ENCODE measurements around the gene LRP1B.

Gene LRP1B

GRCh38 chr2:142040556-142040955 lies 90.3 kb downstream of the LRP1B start:
- no peak for DNase-seq (ENCODE audit: low read depth in 2 of 2)

DNA sequence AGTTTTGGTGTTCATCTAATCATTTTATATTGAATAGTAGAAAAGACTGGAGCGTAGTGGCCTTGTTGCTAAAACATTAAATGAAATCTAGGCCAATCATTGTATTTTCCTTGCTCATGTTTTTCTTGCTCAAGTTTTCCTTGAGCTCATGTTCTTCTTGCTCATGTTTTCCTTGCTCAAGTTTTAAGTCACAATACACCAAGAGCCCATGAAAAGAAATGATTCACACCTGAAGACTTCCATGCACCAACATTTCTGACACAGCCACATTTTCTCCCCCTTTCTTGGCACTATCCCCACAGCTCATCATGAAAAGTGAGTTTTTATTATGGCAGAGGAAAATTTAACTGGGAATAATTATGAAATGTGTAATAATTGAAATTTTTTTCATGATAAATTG lies 92.0 kb downstream of the LRP1B start:
- DNase-seq (ENCODE audit: low read depth in 2 of 2): no peak

- no peak for DNase-seq (ENCODE audit: low read depth in 2 of 2)
Observed at GRCh38 chr2:142037744-142038143, 93.1 kb downstream of the LRP1B start.

DNA sequence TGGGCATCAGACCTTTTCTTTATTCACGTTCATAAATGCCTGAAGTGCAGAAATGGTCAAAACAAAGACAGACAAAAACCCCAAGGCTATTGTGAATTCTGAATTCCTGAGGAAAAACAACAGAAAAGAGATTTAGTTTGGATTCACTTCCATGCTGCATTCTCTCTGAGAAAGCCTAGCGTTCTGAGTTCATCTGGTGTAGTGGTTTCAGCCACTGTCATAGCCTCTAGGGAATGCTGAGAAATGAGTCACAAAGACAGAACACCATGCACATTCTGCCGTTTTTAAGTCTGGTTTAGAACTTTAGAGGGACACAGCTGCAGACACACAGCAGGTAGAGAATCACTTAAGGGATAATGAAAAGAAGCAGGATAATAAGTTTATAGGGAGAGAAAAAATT lies 93.8 kb downstream of the LRP1B start:
- no peak for DNase-seq (ENCODE audit: low read depth in 2 of 2)

- DNase-seq (ENCODE audit: low read depth in 2 of 2): no peak
Observed at GRCh38 chr2:142033393-142033792, 97.4 kb downstream of the LRP1B start.

- DNase-seq (ENCODE audit: low read depth in 2 of 2): no peak
Observed at GRCh38 chr2:142031656-142032055, 99.2 kb downstream of the LRP1B start.

- no peak for DNase-seq (ENCODE audit: low read depth in 2 of 2)
Observed at GRCh38 chr2:142030735-142031134, 100.1 kb downstream of the LRP1B start.

GRCh38 chr2:142029974-142030373 lies 100.8 kb downstream of the LRP1B start:
- DNase-seq (ENCODE audit: low read depth in 2 of 2): no peak

DNA sequence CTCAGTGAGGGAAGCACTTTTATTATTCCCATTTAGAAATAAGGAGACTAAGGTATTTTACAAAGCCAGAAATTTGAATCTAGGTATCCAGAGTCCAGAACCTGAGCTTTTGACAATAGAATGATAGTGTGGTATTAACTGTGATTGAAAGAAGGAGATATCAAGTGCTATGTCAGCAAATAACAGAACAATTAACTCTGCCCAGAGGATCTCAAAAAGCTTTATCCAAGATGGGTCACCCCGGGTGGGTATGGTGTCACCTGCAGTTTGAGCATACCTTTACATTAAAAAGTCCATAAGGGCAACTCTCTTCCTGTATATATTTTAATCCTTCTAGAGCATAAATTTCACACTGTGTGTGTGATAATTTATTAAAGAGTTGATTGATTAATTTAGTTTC lies 105.4 kb downstream of the LRP1B start:
- DNase-seq (ENCODE audit: low read depth in 2 of 2): no peak

GRCh38 chr2:142020368-142020767 lies 110.4 kb downstream of the LRP1B start:
- no peak for DNase-seq (ENCODE audit: low read depth in 2 of 2)

DNA sequence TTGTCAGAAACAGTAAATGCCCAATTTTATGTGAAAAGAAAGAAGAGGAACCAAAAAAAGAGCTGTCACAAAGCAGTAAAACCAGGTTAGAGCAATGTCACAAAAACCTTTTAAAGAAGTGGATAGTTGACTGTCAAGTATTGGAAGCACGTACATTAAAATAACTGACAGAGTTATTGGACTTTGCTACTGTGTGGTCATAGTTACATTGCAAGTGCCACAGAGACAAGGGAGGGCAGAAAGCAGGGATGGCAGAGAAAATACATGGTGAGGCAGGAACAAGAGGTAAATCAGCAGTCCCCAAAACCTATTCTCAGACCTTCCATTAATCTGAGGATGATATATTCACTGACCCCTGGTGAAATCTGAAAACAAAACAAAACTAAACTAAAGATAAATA lies 116.3 kb downstream of the LRP1B start:
- DNase-seq (ENCODE audit: low read depth in 2 of 2): no peak

DNA sequence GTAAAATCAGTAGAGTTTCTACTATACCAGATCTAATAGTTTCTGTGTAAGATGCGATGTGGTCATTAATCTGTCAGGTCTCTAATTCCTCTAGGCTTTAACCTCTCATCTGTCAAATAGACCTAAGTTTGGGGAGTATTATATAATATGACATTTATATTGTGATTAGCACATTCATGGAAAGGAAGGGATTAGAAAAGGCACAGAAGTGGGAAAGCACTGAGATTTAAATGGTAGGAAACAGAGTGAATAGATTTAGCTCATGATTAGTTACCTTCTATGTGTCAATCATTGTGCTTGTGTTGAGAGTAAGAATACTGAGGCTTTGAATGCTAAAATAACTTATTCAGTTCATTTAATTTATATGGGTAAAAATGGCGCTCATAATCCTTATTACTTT lies 118.0 kb downstream of the LRP1B start:
- no peak for DNase-seq (ENCODE audit: low read depth in 2 of 2)

GRCh38 chr2:142010477-142011270 lies 120.1 kb downstream of the LRP1B start:
- DNase-seq (ENCODE audit: low read depth in 2 of 2): no peak

- no peak for DNase-seq (ENCODE audit: low read depth in 2 of 2)
Observed at GRCh38 chr2:142008135-142008744, 122.6 kb downstream of the LRP1B start.

GRCh38 chr2:141994066-141994465 lies 136.8 kb downstream of the LRP1B start:
- DNase-seq (ENCODE audit: low read depth in 2 of 2): no peak

DNA sequence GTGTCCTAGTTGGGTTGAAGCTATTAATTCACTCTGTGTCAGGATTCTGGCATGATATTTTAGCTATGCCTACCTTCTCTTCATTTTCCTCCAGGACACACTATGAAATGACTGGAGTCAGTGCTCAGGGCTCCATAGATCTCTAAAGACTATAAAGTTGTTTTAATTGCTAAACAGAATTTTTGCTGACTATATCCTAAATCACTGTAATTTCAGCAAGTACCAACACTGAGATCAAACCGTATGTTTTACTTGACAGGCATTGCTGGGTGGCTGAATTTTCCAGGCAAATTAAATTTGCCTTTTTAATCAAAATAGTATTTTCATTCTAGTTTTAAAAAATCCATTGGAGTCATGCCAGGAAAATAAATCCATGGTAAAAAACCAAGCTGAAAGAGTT lies 138.1 kb downstream of the LRP1B start:
- no peak for DNase-seq (ENCODE audit: low read depth in 2 of 2)

DNA sequence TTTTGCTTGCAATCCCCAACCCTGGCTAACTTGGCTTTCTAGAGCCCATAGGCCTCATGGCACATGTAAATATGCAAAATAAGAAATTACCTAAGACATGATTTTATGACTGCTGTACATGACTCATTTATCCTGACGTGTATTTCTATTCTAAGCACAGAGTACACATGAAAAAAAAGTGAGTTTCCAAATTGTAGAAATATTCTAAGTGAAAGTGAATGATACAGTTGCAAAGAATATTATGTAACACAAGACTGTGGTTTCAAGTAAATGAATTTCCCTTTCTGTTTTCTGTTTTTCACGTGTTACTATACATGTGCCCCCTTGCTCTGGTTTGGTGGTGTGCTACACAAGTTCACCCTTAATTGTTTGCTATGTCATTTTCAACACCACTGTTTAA lies 162.4 kb downstream of the LRP1B start:
- DNase-seq (ENCODE audit: low read depth in 2 of 2): no peak

- DNase-seq (ENCODE audit: low read depth in 2 of 2): no peak
Observed at GRCh38 chr2:141967980-141968379, 162.8 kb downstream of the LRP1B start.

- DNase-seq (ENCODE audit: low read depth in 2 of 2): no peak
Observed at GRCh38 chr2:141967503-141967902, 163.3 kb downstream of the LRP1B start.

- no peak for DNase-seq (ENCODE audit: low read depth in 2 of 2)
Observed at GRCh38 chr2:141959941-141960340, 170.9 kb downstream of the LRP1B start.

DNA sequence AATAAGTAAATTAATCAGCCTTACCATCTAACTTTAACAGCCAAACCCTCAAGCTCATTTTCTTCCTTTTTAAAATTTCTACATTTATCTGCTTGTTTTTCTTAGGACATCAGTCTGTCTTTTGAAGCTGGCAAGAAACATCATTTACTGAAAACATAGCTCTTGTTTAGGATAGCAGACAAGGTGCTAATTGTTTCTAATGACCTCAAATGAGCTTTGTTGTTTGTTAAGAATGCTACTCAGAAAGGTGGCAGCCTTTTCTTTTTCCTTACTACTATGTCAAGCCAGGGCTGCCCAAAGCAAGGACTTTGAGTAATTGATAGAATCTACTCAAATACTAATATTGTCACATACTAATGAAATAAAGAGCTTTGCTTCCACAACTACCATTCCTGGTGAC lies 171.8 kb downstream of the LRP1B start:
- DNase-seq (ENCODE audit: low read depth in 2 of 2): no peak

DNA sequence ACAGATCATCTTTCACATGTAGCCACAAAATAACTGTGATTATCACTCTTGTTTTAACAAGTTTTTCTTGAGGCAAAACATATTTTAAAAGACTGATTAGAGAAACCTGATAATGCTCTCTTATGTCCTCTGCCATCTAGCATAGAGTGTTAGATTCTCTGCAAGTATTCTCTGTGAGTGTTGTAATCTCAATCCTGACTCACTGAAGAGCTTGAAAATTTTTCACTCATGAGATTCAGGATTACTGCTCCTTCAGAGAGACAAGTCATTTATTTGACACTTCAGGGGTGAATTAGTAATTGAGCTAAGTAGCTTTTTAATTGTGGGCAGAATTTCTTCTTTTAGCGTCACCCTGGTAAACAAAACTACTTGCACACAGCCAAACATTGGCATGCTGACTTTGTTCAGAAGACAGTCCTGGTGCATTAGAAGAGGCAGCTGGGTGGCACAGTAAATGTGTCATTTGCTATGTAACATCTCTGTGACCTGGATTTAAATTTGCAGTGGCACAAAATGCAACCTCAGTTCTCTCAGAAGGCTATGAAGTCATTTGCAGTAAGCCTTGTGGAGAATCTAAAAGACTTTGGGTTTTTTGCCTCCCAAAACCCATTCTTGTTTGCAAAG lies 172.9 kb downstream of the LRP1B start:
- DNase-seq (ENCODE audit: low read depth in 2 of 2): no peak

GRCh38 chr2:141957321-141957720 lies 173.5 kb downstream of the LRP1B start:
- no peak for DNase-seq (ENCODE audit: low read depth in 2 of 2)
